ENCODE results near the gene RRP1B. TPM values are rescaled to one million over a fixed set of nuclear protein-coding genes. Genes with fewer than 3 reads are reported as not detected.

Gene RRP1B
- polyA plus RNA-seq, 3 donors = 3.3 to 6.1 (median 4.5) TPM

DNA sequence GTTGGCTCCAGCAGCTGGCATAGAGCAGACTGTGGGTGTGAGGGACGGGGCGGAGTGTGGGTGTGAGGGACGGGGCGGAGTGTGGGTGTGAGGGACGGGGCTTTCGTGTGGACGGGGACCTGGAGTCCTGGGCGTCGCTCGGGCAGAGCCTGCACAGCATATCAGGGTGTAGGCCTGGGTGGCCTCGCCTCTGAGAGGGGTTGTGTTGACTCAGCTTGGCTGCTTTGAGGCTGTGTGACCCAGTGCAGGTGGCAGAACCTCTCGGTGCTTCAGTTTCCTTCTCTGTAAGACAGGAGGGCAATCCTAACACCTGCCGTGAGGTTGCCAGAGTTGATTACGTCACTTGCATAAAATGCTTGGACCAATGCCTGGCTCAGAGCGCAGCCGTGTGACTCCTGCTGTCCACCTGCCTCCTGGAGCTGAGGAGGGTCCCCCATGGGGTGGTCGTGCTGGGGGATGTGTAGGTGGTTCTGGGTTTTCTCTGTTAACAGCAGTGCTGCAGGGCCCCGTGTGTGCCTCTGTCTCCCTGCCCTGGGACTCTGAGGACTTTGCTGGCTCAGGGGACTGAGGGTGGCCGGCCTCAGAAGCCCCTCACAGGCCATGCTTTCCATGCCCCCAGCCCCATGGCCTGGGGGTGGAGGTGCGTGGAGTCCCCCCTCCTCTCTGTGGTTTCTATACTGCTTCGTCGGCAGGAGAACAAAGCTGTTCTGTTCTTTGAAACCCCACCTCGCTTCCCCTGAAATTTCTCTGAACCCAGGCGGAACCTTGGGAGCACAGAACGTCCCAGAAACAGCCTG lies 75.0 kb downstream of the RRP1B start:
- Histone ChIP-seq H3K4me1 (ENCODE audit: control insufficient read depth in 1 of 2, insufficient read depth in 2 of 2, low read length in 2 of 2) (peaks cover 13 to 27% of the 10 kb centered on the region in 2 donors), H3K27ac (ENCODE audit: low read depth in 1 of 2, low read length in 2 of 2) (no peak overlapping the region), H3K79me2 (ENCODE audit: insufficient read depth, low read length) (peaks cover 85% of the 10 kb centered on the region), H4K20me1 (ENCODE audit: insufficient read depth, low read length) (peaks cover 100% of the 10 kb centered on the region), H3K4me3 (replicated peaks in 1 of 3; ENCODE audit: low read depth in 2 of 3, low read length in 3 of 3) (no peak overlapping the region), H3K9me3 (replicated peaks in 1 of 2; ENCODE audit: control insufficient read depth in 1 of 2, insufficient read depth in 1 of 2, low read length in 2 of 2) (no peaks in the 10 kb centered on the region), H3K4me2 (replicated peaks; ENCODE audit: extremely low read depth, low read length, poor library complexity, severe bottlenecking) (no peak overlapping the region), H3K36me3 (replicated peaks in 1 of 2; ENCODE audit: control insufficient read depth in 1 of 2, insufficient read depth in 2 of 2, low read length in 2 of 2) (peaks cover 48 to 77% of the 10 kb centered on the region in 2 donors), H3K27me3 (ENCODE audit: control insufficient read depth in 2 of 2, insufficient read depth in 2 of 2, low read length in 2 of 2) (no peaks in the 10 kb centered on the region), H2AFZ (ENCODE audit: insufficient read depth, low read depth, low read length, poor library complexity, severe bottlenecking) (no peak overlapping the region), H3K9ac (ENCODE audit: insufficient read depth, low read length, poor library complexity, severe bottlenecking) (no peak overlapping the region)
- TF ChIP-seq, protein P1, sequence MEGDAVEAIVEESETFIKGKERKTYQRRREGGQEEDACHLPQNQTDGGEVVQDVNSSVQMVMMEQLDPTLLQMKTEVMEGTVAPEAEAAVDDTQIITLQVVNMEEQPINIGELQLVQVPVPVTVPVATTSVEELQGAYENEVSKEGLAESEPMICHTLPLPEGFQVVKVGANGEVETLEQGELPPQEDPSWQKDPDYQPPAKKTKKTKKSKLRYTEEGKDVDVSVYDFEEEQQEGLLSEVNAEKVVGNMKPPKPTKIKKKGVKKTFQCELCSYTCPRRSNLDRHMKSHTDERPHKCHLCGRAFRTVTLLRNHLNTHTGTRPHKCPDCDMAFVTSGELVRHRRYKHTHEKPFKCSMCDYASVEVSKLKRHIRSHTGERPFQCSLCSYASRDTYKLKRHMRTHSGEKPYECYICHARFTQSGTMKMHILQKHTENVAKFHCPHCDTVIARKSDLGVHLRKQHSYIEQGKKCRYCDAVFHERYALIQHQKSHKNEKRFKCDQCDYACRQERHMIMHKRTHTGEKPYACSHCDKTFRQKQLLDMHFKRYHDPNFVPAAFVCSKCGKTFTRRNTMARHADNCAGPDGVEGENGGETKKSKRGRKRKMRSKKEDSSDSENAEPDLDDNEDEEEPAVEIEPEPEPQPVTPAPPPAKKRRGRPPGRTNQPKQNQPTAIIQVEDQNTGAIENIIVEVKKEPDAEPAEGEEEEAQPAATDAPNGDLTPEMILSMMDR (IDR thresholded peaks at IDR 0.05) = no peak
- Mint-ChIP-seq H3K4me3 (no peak overlapping the region), H3K27me3 (ENCODE audit: low read depth in 3 of 3) (no peaks in the 10 kb centered on the region), H3K4me1 (peaks cover 32% of the 10 kb centered on the region), H3K9me3 (peaks cover 0 to 6% (median 0%) of the 10 kb centered on the region in 7 donors), H3K36me3 (peaks cover 48 to 86% of the 10 kb centered on the region in 2 donors), H3K27ac (peak overlapping the region in 2 of 7 donors; percentile 72 to 73)
- 78% methylated on average over 22 of the region's 25 CpGs for WGBS (ENCODE audit: insufficient coverage)
- intact Hi-C loops (cut with micrococcal nuclease) = loop anchor here in 1 of 2 donors (10.0 kb wide), 1 partner anchor 60 kb away; no protein-coding TSS in a partner anchor
- no peak for DNase-seq

DNA sequence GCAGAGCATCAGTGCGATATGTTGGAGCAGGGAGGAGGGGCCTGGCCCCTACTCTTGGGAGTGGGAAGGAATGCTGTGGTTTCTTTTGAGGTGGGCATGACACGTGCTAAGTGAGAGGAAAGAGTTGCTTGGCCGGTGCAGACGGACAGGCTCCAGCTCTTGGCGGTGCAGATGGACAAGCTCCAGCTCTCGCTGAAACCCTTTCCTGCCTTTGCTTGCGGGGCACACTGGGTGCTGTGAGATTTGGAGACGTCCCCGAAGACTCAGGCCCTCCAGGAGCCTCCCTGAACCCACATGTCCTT lies 75.5 kb downstream of the RRP1B start:
- H3K79me2 ChIP-seq (ENCODE audit: insufficient read depth, low read length) = peaks cover 85% of the 10 kb centered on the region
- H3K4me3 Mint-ChIP-seq = no peak overlapping the region
- H3K4me1 ChIP-seq (ENCODE audit: control insufficient read depth in 1 of 2, insufficient read depth in 2 of 2, low read length in 2 of 2) = peaks cover 8 to 24% of the 10 kb centered on the region in 2 donors

More for the DNA sequence above, 75.5 kb downstream of the RRP1B start:
- TF ChIP-seq, protein P1 (IDR thresholded peaks at IDR 0.05) = no peak
- no peak for DNase-seq
- WGBS (ENCODE audit: insufficient coverage) = 68% methylated on average over 7 of the region's 9 CpGs
- peaks cover 46 to 84% of the 10 kb centered on the region in 2 donors for H3K36me3 Mint-ChIP-seq
- Histone ChIP-seq H3K27ac (ENCODE audit: low read depth in 1 of 2, low read length in 2 of 2) (no peak overlapping the region), H3K36me3 (replicated peaks in 1 of 2; ENCODE audit: control insufficient read depth in 1 of 2, insufficient read depth in 2 of 2, low read length in 2 of 2) (peaks cover 51 to 80% of the 10 kb centered on the region in 2 donors), H3K9me3 (replicated peaks in 1 of 2; ENCODE audit: control insufficient read depth in 1 of 2, insufficient read depth in 1 of 2, low read length in 2 of 2) (no peaks in the 10 kb centered on the region), H3K27me3 (ENCODE audit: control insufficient read depth in 2 of 2, insufficient read depth in 2 of 2, low read length in 2 of 2) (no peaks in the 10 kb centered on the region), H3K9ac (ENCODE audit: insufficient read depth, low read length, poor library complexity, severe bottlenecking) (no peak overlapping the region), H2AFZ (ENCODE audit: insufficient read depth, low read depth, low read length, poor library complexity, severe bottlenecking) (no peak overlapping the region), H3K4me3 (replicated peaks in 1 of 3; ENCODE audit: low read depth in 2 of 3, low read length in 3 of 3) (no peak overlapping the region), H4K20me1 (ENCODE audit: insufficient read depth, low read length) (peaks cover 100% of the 10 kb centered on the region), H3K4me2 (replicated peaks; ENCODE audit: extremely low read depth, low read length, poor library complexity, severe bottlenecking) (no peak overlapping the region)
- intact Hi-C loops (cut with micrococcal nuclease) = loop anchor here in 1 of 2 donors (10.0 kb wide), 1 partner anchor 60 kb away; no protein-coding TSS in a partner anchor
- H3K9me3 Mint-ChIP-seq = peaks cover 0 to 9% (median 0%) of the 10 kb centered on the region in 7 donors
- H3K27ac Mint-ChIP-seq = peak overlapping the region in 2 of 7 donors; percentile 45 to 74
- H3K27me3 Mint-ChIP-seq (ENCODE audit: low read depth in 3 of 3) = no peaks in the 10 kb centered on the region
- peaks cover 32% of the 10 kb centered on the region for H3K4me1 Mint-ChIP-seq

All from CD14-positive monocyte (primary cell).